RCC 7860 (cell line): ENCODE results near the gene PRR23B.

ENCODE experiments used
- DNase-seq: peaks from one replicate; pipeline ENCODE4 v3.0.0-alpha.2; 2015; ENCODE audit warnings: low spot score
- FAIRE-seq: peaks from 2 replicates; lab custom pipeline; 2012; peaks lifted over from hg19 to GRCh38; lab: Jason Lieb, UNC

PRR23B gene

GRCh38 chr3:138975351-138975750, 45.4 kb downstream of the PRR23B start:
- FAIRE-seq: no peak
- DNase-seq: no peak

GRCh38 chr3:138974462-138974861, 46.3 kb downstream of the PRR23B start:
- DNase-seq: peak; percentile 58
- peak; percentile 62 for FAIRE-seq

GRCh38 chr3:138972941-138973340, 47.8 kb downstream of the PRR23B start:
- FAIRE-seq (no peak), DNase-seq (no peak)

GRCh38 chr3:138971766-138972320, 48.9 kb downstream of the PRR23B start:
- FAIRE-seq (no peak), DNase-seq (no peak)
